NB4 (cell line): ENCODE measurements around the gene SDR39U1.

ENCODE experiments used
- DNase-seq: peaks from one replicate; pipeline ENCODE4 v3.0.0; 2010; ENCODE audit warnings: low read depth
- H3K4me3 ChIP-seq: one replicate; pipeline ENCODE4 v1.5.1; 2011; ENCODE audit warnings: mild to moderate bottlenecking, low read depth, low read length, moderate library complexity
- CTCF ChIP-seq: IDR thresholded peaks from one replicate; pipeline ENCODE4 v1.5.1; 2012; ENCODE audit warnings: low read depth, low read length
- MAX ChIP-seq: IDR thresholded peaks from 2 replicates; pipeline ENCODE4 v1.6.1; 2011; ENCODE audit warnings: low read depth, low read length
- MYC ChIP-seq: IDR thresholded peaks from 2 replicates; pipeline ENCODE4 v1.6.1; 2011; ENCODE audit warnings: low read depth, low read length
- POLR2A ChIP-seq: IDR thresholded peaks from 2 replicates; pipeline ENCODE4 v1.6.1; 2011; ENCODE audit warnings: mild to moderate bottlenecking; ENCODE audit not compliant: insufficient read length; ENCODE audit errors: extremely low read depth

The SDR39U1 gene

GRCh38 chr14:24426912-24427536 is 15.6 kb downstream of the SDR39U1 start:
- DNase-seq = no peak
- TF ChIP-seq CTCF = no peak
- TF ChIP-seq POLR2A = no peak
- no peak for TF ChIP-seq MAX
- no peak for TF ChIP-seq MYC
- no peak overlapping the region for H3K4me3 ChIP-seq

- no peak for TF ChIP-seq POLR2A
- DNase-seq = no peak
- no peak overlapping the region for H3K4me3 ChIP-seq
These were observed 16.2 kb downstream of the SDR39U1 start for GRCh38 chr14:24426150-24426911.

- TF ChIP-seq POLR2A (no peak), CTCF (no peak)
- no peak for DNase-seq
- no peak overlapping the region for H3K4me3 ChIP-seq
These were observed 16.9 kb downstream of the SDR39U1 start for GRCh38 chr14:24425704-24426103.

- H3K4me3 ChIP-seq = no peak overlapping the region
- no peak for DNase-seq
- no peak for TF ChIP-seq POLR2A
- no peak for TF ChIP-seq MYC
- TF ChIP-seq MAX = no peak
- no peak for TF ChIP-seq CTCF
These were observed 19.6 kb downstream of the SDR39U1 start for GRCh38 chr14:24422694-24423601.

- H3K4me3 ChIP-seq = no peak overlapping the region
- peak; percentile 52 for DNase-seq
- TF ChIP-seq CTCF = no peak
- TF ChIP-seq POLR2A = no peak
- no peak for TF ChIP-seq MAX
- no peak for TF ChIP-seq MYC
These were observed 20.3 kb downstream of the SDR39U1 start for GRCh38 chr14:24422261-24422660.

GRCh38 chr14:24418492-24418873 is 24.1 kb downstream of the SDR39U1 start:
- no peak overlapping the region for H3K4me3 ChIP-seq
- DNase-seq = no peak
- TF ChIP-seq CTCF (no peak), MAX (no peak), POLR2A (no peak), MYC (no peak)
